Mesodermal cell (in vitro differentiated cells): Measurements from ENCODE around the gene GRHL1.

Experiments used
- H3K27ac ChIP-seq: 2 replicates; pipeline ENCODE4 v1.7.0; 2013; ENCODE audit warnings: mild to moderate bottlenecking, low read depth, low read length, moderate library complexity; ENCODE audit not compliant: severe bottlenecking
- H3K36me3 ChIP-seq: 2 replicates; pipeline ENCODE4 v1.7.1; 2013; ENCODE audit warnings: mild to moderate bottlenecking, low read length, moderate library complexity; ENCODE audit not compliant: control insufficient read depth, insufficient read depth
- H3K4me1 ChIP-seq: one replicate; pipeline ENCODE4 v1.7.1; 2013; ENCODE audit warnings: mild to moderate bottlenecking, low read length; ENCODE audit not compliant: insufficient read depth, control insufficient read depth, poor library complexity, severe bottlenecking
- H3K4me3 ChIP-seq: 2 replicates; pipeline ENCODE4 v1.7.0; 2013; ENCODE audit warnings: low read length, control low read depth, mild to moderate bottlenecking; ENCODE audit not compliant: insufficient read depth, poor library complexity, severe bottlenecking; ENCODE audit errors: extremely low read depth
- H3K9me3 ChIP-seq: 2 replicates; pipeline ENCODE4 v1.7.1; 2013; ENCODE audit warnings: mild to moderate bottlenecking, low read length, moderate library complexity; ENCODE audit not compliant: control insufficient read depth
- WGBS, 2 experiments: methylation state at CpG; one replicate each; pipeline ENCODE4 v1.1.5; 2013; ENCODE audit warnings: missing lambda C conversion rate in 2 of 2; ENCODE audit not compliant: insufficient coverage in 2 of 2; 5-methylcytosine and 5-hydroxymethylcytosine counted together

The GRHL1 gene

GRCh38 chr2:9993488-9994165 lies 42.1 kb downstream of the GRHL1 start:
- whole genome bisulfite sequencing, 2 experiments = 91 to 93% methylated on average over 4 of the region's 6 CpGs
- Histone ChIP-seq H3K4me3 (no peak overlapping the region), H3K9me3 (no peaks in the 10 kb centered on the region), H3K36me3 (no peaks in the 10 kb centered on the region), H3K27ac (no peak overlapping the region), H3K4me1 (peaks cover 9% of the 10 kb centered on the region)

GRCh38 chr2:9994462-9994861 lies 43.0 kb downstream of the GRHL1 start:
- WGBS, 2 experiments = 86 to 94% methylated on average over 5 to 11 of the region's 11 CpGs
- no peak overlapping the region for H3K4me3 ChIP-seq

GRCh38 chr2:9995059-9995458 lies 43.6 kb downstream of the GRHL1 start:
- H3K4me1 ChIP-seq = peaks cover 9% of the 10 kb centered on the region
- no peak overlapping the region for H3K4me3 ChIP-seq
- no peaks in the 10 kb centered on the region for H3K36me3 ChIP-seq
- no peak overlapping the region for H3K27ac ChIP-seq
- H3K9me3 ChIP-seq = no peaks in the 10 kb centered on the region
- 90 to 98% methylated on average over 4 to 5 of the region's 5 CpGs for WGBS, 2 experiments

More at GRCh38 chr2:9994462-9994861, 43.0 kb downstream of the GRHL1 start:
- H3K4me1 ChIP-seq = peaks cover 9% of the 10 kb centered on the region
- no peaks in the 10 kb centered on the region for H3K36me3 ChIP-seq
- no peaks in the 10 kb centered on the region for H3K9me3 ChIP-seq
- H3K27ac ChIP-seq = no peak overlapping the region

GRCh38 chr2:9996321-9996720 lies 44.8 kb downstream of the GRHL1 start:
- H3K36me3 ChIP-seq = no peaks in the 10 kb centered on the region
- H3K4me3 ChIP-seq = no peak overlapping the region
- H3K4me1 ChIP-seq = peaks cover 5% of the 10 kb centered on the region
- 100% methylated on average over 1 of the region's 7 CpGs; no CpG with 5 or more reads in 1 of the 2 experiments for WGBS, 2 experiments
- H3K27ac ChIP-seq = no peak overlapping the region
- H3K9me3 ChIP-seq = no peaks in the 10 kb centered on the region

GRCh38 chr2:9997936-9998335 lies 46.4 kb downstream of the GRHL1 start:
- WGBS, 2 experiments = 88 to 100% methylated on average over 1 to 3 of the region's 7 CpGs
- H3K4me1 ChIP-seq = no peaks in the 10 kb centered on the region
- no peaks in the 10 kb centered on the region for H3K9me3 ChIP-seq
- no peak overlapping the region for H3K27ac ChIP-seq
- no peaks in the 10 kb centered on the region for H3K36me3 ChIP-seq
- H3K4me3 ChIP-seq = no peak overlapping the region

- Histone ChIP-seq H3K36me3 (no peaks in the 10 kb centered on the region), H3K4me1 (no peaks in the 10 kb centered on the region)
- WGBS, 2 experiments = 95 to 97% methylated on average over 16 to 17 of the region's 20 CpGs
Observed at GRCh38 chr2:9998916-9999654, 47.6 kb downstream of the GRHL1 start.

GRCh38 chr2:9999693-10000092 lies 48.2 kb downstream of the GRHL1 start:
- Histone ChIP-seq H3K27ac (no peak overlapping the region), H3K36me3 (no peaks in the 10 kb centered on the region), H3K4me3 (no peak overlapping the region), H3K9me3 (no peaks in the 10 kb centered on the region), H3K4me1 (no peaks in the 10 kb centered on the region)
- WGBS, 2 experiments = 100% methylated on average over 1 of the region's 1 CpG

More at GRCh38 chr2:9998916-9999654, 47.6 kb downstream of the GRHL1 start:
- Histone ChIP-seq H3K9me3 (no peaks in the 10 kb centered on the region), H3K4me3 (no peak overlapping the region), H3K27ac (no peak overlapping the region)

- Histone ChIP-seq H3K36me3 (no peaks in the 10 kb centered on the region), H3K9me3 (no peaks in the 10 kb centered on the region), H3K27ac (no peak overlapping the region), H3K4me3 (no peak overlapping the region), H3K4me1 (no peaks in the 10 kb centered on the region)
- WGBS, 2 experiments = 84 to 91% methylated on average over 7 of the region's 8 CpGs
Observed at GRCh38 chr2:10000541-10000940, 49.0 kb downstream of the GRHL1 start.

- no peak overlapping the region for H3K4me3 ChIP-seq
- no peaks in the 10 kb centered on the region for H3K4me1 ChIP-seq
- no peak overlapping the region for H3K27ac ChIP-seq
- no peaks in the 10 kb centered on the region for H3K36me3 ChIP-seq
- WGBS, 2 experiments = 65 to 83% methylated on average over 2 to 3 of the region's 5 CpGs
- no peaks in the 10 kb centered on the region for H3K9me3 ChIP-seq
Observed at GRCh38 chr2:10001586-10001985, 50.1 kb downstream of the GRHL1 start.

GRCh38 chr2:10002109-10002508 lies 50.6 kb downstream of the GRHL1 start:
- 94 to 100% methylated on average over 2 of the region's 5 CpGs for WGBS, 2 experiments

GRCh38 chr2:10002681-10003080 lies 51.2 kb downstream of the GRHL1 start:
- 90 to 95% methylated on average over 6 to 7 of the region's 9 CpGs for WGBS, 2 experiments
- Histone ChIP-seq H3K9me3 (no peaks in the 10 kb centered on the region), H3K4me3 (no peak overlapping the region), H3K4me1 (peaks cover 5% of the 10 kb centered on the region), H3K36me3 (no peaks in the 10 kb centered on the region), H3K27ac (no peak overlapping the region)

More at GRCh38 chr2:10002109-10002508, 50.6 kb downstream of the GRHL1 start:
- Histone ChIP-seq H3K4me3 (no peak overlapping the region), H3K4me1 (no peaks in the 10 kb centered on the region), H3K27ac (no peak overlapping the region), H3K9me3 (no peaks in the 10 kb centered on the region), H3K36me3 (no peaks in the 10 kb centered on the region)
